ENCODE data around the gene SRD5A1. TPM values are rescaled to one million over a fixed set of nuclear protein-coding genes. Genes with fewer than 3 reads are reported as not detected.

Gene SRD5A1
- total RNA-seq, 1 experiment from 2014 or later: 29.9 TPM

DNA sequence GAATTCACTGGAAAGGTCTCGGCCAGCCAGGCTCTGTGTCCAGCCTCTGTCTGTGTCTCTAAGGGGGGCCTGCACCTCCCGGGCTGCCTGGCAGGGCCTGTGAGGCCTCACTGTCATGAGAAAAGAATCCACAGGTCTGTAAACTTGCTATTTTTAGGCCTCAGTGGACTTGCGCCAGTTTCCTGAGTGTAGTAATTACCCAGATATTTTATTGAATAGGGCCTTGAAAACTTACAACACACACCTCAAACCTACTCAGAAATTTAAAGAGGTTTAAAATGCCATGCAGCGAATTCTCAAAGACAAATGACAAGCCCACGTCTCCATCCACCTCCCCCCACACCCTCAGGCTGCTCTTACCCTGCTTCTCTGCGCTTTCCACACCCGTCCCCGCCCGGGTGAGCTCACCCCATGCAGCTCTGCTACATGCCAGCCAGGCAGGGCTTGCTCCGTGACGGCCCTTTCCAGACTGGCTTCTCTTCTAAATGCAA, 71.2 kb downstream of the SRD5A1 start:
- Histone ChIP-seq H3K79me1 (ENCODE audit: insufficient read depth, low read depth, low read length, poor library complexity, severe bottlenecking) (no peaks in the 10 kb centered on the region), H2BK5ac (ENCODE audit: insufficient read length, low read length) (no peak overlapping the region), H4K91ac (ENCODE audit: insufficient read length, low read depth, low read length) (no peak overlapping the region), H2AK5ac (ENCODE audit: insufficient read length, low read length) (no peak overlapping the region), H3K27ac (ENCODE audit: insufficient read length, low read depth, low read length) (no peak overlapping the region), H3K27me3 (ENCODE audit: insufficient read depth, low read length) (no peaks in the 10 kb centered on the region), H3K79me2 (ENCODE audit: insufficient read depth, low read length) (no peaks in the 10 kb centered on the region), H3K4me2 (ENCODE audit: insufficient read depth, insufficient read length, low read length) (no peak overlapping the region), H3K9ac (ENCODE audit: extremely low read depth, insufficient read length, low read length) (no peak overlapping the region), H3K9me3 (ENCODE audit: control insufficient read depth, low read depth, low read length) (no peaks in the 10 kb centered on the region), H4K8ac (replicated peaks; ENCODE audit: insufficient read length, low read depth, low read length) (no peak overlapping the region), H4K20me1 (ENCODE audit: control insufficient read depth, insufficient read depth, insufficient read length) (no peaks in the 10 kb centered on the region), H3K14ac (ENCODE audit: insufficient read depth, low read length) (no peak overlapping the region), H3K4me1 (ENCODE audit: insufficient read depth, low read length) (peaks cover 7% of the 10 kb centered on the region; the same call in 1 of the 2 replicates), H3K56ac (ENCODE audit: insufficient read length, low read depth, low read length) (no peak overlapping the region), H2BK120ac (ENCODE audit: low read depth, low read length, poor library complexity, severe bottlenecking) (no peak overlapping the region), H4K5ac (ENCODE audit: insufficient read length, low read depth, low read length) (no peak overlapping the region), H2AFZ (ENCODE audit: low read length) (no peak overlapping the region), H3K18ac (ENCODE audit: insufficient read length, low read depth, low read length) (no peak overlapping the region), H3K23me2 (ENCODE audit: insufficient read length, low read depth, low read length, poor library complexity, severe bottlenecking) (peaks cover 2% of the 10 kb centered on the region), H3K23ac (ENCODE audit: insufficient read length, low read depth, low read length) (no peak overlapping the region), H3T11ph (ENCODE audit: low read length) (no peak overlapping the region), H2BK12ac (ENCODE audit: insufficient read length, low read depth, low read length) (no peak overlapping the region), H2BK20ac (ENCODE audit: low read depth, low read length, poor library complexity, severe bottlenecking) (no peak overlapping the region), H2BK15ac (ENCODE audit: low read depth, low read length) (no peak overlapping the region), H3K4ac (ENCODE audit: low read depth, low read length) (no peak overlapping the region)
- Mint-ChIP-seq H3K27me3 (ENCODE audit: low read depth) (peaks cover 3% of the 10 kb centered on the region; the same call in 1 of the 2 replicates), H3K27ac (peak overlapping the region in 1 of 3 experiments; percentile 14; a peak in 1 of 7 replicates), H3K4me3 (no peak overlapping the region), H3K4me1 (peaks cover 24 to 27% of the 10 kb centered on the region in 2 experiments), H3K36me3 (ENCODE audit: insufficient read depth in 1 of 3, low read depth in 3 of 3) (no peaks in the 10 kb centered on the region; a peak in 1 of 7 replicates), H3K9me3 (no peaks in the 10 kb centered on the region)
- DNase-seq: no peak
- TF ChIP-seq, protein P1, sequence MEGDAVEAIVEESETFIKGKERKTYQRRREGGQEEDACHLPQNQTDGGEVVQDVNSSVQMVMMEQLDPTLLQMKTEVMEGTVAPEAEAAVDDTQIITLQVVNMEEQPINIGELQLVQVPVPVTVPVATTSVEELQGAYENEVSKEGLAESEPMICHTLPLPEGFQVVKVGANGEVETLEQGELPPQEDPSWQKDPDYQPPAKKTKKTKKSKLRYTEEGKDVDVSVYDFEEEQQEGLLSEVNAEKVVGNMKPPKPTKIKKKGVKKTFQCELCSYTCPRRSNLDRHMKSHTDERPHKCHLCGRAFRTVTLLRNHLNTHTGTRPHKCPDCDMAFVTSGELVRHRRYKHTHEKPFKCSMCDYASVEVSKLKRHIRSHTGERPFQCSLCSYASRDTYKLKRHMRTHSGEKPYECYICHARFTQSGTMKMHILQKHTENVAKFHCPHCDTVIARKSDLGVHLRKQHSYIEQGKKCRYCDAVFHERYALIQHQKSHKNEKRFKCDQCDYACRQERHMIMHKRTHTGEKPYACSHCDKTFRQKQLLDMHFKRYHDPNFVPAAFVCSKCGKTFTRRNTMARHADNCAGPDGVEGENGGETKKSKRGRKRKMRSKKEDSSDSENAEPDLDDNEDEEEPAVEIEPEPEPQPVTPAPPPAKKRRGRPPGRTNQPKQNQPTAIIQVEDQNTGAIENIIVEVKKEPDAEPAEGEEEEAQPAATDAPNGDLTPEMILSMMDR (conservative IDR thresholded peaks at IDR 0.05): no peak
- no CpG with 5 or more reads among the region's 11 CpGs for WGBS (ENCODE audit: extremely low coverage, insufficient read length, low lambda C conversion rate)

Measured in H9 (cell line).